ENCODE results near the gene ZCCHC14.
A peak's percentile ranks its signal among the peaks of the same experiment; 100 is the strongest.
"Not testable (repeated sequence)": the region's sequence is repeated elsewhere in the genome, so short reads cannot be mapped to it uniquely, and the experiment has no call there.

Gene ZCCHC14

DNA sequence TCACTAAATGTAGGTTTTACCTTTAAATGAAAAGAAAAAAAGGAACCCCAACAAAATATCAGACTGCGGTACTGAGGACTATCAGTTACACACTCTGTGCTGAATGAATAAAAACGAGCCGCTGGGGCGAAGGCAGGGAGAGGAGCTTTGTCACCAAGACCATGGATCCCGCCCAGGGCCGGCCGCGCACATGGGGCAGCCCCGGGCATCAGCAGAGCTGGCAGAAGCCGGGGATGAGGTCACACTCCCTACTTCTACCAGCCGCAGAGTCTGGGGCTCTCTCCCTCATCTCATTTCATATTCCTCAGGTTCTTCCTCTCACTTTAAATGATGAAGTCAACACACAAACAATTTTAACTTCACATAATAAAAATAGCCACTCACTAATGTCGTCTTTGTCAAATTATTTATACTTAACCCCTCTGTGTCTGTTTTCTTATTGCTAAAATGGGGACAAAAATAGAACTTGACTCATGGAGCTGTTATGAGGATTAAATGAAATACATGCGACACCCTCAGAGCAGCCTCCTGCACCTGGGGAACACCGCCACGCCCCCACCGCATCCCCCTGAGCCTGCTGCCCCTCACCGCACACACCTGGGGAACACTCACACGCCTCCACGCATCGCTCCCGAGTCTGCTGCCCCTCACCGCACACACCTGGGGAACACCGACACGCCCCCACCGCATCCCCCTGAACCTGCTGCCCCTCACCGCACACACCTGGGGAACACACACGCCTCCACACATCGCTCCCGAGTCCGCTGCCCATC lies 15.4 kb downstream of the ZCCHC14 start:
- DNase-seq (ENCODE audit: low read depth) = not testable (repeated sequence)

DNA sequence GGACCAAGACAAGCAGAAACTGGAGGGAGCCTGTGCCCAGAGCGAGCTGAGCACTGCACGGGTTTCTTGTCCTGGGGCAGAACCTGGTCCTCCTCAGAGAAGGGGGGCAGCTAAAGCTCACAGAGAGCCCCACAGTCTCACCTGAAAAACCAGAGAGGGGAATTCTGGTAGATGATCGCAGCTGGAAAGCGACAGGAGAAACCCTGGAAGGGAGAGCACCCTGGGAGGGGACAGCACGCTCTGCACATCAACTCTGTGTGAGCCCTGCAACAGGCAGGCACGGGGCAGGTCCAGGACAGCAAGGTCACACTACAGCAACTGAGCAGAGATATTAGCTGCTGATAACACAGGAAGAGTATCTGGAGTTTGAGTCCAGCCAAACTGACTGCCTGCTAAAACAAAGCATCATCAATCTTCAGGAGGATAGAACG lies 18.2 kb downstream of the ZCCHC14 start:
- no peak for DNase-seq (ENCODE audit: low read depth)

DNA sequence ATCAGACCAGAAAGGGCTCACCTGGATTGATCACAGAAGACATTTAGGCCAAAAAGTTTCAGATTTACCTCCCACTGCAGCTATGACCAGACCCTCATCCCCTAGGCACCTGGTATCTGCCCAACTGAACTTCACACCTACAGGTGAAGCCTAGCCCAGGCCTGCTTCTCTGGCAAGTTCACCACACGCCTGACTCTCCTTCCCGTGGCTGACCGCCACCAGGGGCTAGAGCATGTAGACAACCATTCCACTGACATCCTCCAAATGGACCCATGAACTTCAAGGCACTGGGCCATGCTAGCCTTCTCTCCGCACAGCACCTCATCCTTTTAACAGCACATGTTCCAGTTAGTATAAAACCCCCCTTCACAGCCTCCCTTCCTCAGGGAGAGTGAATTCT lies 18.8 kb downstream of the ZCCHC14 start:
- no peak for DNase-seq (ENCODE audit: low read depth)

DNA sequence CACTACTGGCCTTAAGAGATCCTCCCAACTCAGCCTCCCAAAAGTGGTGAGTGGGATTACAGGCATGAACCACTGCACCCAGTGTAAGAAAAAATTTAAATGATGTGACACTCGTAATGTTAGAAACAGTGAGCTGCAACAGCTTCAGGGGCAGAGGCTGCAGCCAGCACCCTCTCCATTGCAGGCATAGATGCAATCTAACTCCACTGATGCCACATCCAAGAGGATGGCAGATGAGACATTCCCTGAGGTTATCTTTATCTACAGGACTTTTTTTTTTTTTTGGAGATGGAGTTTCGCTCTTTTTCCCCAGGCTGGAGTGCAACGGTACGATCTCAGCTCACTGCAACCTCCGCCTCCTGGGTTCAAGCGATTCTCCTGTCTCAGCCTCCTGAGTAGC lies 19.9 kb downstream of the ZCCHC14 start:
- DNase-seq (ENCODE audit: low read depth) = no peak

DNA sequence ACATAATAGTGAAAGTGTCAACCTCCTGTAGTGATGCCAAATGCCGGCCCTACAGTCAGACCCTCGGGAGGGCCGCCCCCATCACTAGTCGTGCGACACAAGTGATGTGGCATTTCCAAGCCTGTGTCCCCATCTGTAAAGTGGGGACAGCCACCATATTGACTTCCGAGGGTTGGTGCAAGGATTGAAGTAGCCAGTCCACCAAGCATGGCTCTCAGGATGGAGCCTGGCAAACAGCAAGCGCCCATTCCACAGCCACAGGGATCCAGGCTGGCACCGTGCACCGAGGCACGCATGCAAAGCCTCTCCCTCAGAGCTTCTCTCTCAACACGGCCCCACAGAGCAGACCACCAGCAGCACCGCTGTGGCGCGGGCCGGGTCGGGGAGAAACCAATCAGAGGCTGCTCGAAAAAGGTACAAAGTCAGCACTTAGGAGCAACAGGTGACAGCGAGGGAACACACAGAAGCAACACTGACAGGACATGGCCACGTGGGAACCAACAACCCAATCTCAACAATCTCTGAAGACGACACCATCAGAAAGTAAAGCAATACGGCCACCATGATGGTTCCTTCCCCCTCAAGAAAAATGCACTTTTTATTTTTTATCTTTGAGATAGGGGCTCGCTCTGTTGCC lies 20.6 kb downstream of the ZCCHC14 start:
- no peak for DNase-seq (ENCODE audit: low read depth)

DNA sequence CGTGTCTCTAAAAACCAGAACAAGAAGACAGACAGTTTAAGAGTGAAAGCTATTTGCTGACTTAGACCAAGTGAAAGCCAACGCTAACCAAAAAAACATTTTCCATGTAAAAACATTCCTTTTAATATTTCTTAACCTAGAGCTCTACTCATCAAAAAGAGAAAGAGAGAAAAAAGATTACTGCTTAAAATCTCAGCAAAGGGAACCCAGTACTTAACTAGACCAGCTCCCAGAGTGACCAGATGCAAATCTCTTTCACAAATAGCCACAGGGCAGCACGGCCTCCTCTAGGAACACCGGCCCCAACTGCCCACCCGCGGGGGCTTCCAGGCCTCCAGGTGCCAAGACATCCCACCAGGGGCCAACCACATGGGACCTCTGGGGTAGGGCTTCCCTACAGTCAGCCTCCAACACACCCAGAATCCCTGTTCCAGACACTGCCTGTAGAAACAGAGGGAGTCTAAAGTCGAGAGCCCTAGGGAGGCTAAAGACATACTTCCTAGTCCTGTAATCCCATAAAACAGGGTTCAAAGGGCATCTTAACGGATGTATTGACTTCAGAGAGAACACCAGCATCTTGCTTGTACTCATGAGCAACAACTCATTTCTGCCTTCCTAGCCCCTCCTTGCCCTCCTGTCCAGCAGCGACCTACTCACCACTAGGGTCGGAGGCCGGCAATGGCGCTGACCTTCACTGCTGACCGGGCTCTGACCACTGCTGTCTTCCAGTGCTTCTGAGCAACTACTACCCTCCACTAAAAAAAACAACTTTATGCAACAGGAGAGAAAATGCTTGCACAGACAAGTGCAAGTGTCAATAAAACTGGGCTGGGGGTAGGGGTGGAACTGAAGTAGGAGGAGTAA lies 21.3 kb downstream of the ZCCHC14 start:
- no peak for DNase-seq (ENCODE audit: low read depth)

DNA sequence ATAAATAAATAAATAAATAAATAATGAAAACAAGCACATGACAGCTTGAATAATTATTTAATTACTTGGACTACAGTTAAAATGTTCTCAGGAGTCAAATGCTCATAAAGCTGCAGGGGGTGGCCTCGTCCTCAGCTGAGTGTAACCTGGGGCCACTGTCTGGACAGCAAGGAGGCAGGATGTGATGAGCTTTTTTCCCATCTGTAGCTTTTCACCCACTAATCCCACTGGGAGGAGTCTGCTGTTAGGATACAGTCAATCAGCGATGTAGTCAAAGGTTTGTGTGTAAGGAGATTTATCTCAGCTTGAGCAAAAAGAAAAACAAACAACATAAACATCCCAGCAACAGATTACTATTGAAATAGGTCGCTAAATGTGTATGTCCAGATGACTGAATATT lies 22.5 kb downstream of the ZCCHC14 start:
- DNase-seq (ENCODE audit: low read depth) = peak; percentile 67

DNA sequence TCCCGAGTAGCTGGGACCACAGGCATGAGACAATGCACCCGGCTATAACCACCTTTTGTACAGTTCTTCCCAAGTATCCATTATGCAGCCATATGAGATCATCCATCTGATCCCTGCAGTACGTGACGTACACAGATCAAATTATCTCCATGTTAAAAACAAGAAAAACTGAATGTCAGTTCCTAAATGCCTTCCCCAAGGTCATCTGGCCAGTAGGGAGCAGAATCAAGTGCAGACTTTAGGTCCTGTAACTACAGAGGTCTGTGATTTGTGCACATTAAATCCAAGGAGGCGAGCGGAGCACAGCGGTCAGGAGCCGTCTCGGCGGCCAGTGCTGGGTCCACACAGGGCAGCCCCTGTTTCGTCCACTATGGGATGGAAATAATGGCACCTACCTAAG lies 23.7 kb downstream of the ZCCHC14 start:
- no peak for DNase-seq (ENCODE audit: low read depth)

DNA sequence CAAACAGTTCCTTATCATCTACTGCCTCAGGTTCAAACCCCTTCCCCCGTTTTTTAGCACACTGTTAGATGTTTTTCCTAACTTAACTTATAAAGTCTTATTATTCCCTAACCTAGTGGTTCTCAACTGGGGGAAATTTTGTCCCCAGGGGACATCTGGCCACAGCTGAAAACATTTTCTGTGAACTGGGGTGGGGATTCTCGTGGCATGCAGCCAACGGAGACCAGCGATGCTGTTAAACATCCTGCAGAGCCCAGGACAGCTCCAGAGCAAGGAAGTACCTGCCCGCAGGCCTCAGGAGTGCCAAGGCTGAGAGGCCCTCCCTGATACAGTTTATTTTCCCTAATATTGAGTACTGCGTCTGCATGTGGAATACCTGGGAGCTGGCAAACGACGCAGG lies 24.3 kb downstream of the ZCCHC14 start:
- no peak for DNase-seq (ENCODE audit: low read depth)

DNA sequence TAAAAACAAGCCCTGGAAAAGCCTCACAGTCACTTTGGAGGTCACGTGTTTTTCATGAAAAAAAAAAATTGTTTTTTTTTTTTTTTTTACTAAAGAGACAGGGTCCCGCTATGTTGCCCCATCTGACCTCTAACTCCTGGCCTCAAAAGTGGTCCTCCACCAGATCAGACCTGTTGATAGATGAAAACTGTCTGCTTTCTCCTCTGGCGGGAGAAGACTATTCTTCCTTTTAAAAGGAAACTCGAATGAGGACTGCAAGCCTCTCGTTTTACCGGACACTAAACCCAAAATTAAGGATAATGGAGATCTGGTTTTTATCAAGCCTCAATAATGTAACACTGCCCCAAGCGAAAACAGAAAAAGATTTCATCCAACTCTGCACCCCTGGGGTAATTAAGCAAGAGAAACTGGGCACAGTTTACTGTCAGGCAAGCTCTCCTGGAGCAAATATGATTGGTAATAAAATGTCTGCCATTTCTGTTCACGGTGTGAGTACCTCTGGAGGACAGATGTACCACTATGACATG lies 25.8 kb downstream of the ZCCHC14 start:
- no peak for DNase-seq (ENCODE audit: low read depth)

DNA sequence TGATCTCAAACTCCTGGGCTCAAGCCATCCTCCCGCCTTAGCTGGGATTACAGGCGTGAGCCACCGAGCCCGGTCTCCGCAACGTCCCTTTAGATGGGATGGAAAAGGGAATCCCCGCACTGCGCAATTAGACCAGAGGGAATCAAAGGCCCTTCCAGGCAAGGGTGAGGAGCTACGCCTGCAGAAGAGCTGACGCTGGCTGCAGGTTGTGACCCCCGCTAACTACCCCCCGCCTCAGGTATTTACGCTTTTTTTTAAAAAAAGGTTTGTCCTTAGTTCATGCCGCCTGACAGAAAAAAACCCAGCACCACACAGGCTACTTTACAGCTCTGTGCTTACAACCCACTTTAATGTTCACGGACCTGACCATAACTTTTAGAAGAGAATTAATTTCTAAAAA lies 26.9 kb downstream of the ZCCHC14 start:
- DNase-seq (ENCODE audit: low read depth) = no peak

DNA sequence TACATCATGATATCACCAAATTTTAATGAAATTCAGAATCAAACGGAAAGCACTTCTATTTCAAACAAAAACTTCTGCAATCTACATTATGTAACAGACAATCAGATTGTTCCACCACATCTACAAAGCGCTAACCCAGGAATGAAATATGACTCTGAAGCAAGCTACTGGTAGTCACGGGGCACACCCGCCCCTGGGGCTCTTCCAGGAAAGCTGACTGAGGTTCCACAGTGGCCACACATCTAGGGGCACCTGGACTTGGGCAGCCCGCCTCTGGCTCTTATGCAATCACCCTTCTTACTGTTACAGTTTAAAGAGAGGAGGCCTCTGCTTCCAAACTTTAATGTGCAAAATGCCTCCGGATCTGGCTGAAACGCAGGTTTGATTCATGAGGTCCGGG lies 27.5 kb downstream of the ZCCHC14 start:
- peak; percentile 88 for DNase-seq (ENCODE audit: low read depth)

DNA sequence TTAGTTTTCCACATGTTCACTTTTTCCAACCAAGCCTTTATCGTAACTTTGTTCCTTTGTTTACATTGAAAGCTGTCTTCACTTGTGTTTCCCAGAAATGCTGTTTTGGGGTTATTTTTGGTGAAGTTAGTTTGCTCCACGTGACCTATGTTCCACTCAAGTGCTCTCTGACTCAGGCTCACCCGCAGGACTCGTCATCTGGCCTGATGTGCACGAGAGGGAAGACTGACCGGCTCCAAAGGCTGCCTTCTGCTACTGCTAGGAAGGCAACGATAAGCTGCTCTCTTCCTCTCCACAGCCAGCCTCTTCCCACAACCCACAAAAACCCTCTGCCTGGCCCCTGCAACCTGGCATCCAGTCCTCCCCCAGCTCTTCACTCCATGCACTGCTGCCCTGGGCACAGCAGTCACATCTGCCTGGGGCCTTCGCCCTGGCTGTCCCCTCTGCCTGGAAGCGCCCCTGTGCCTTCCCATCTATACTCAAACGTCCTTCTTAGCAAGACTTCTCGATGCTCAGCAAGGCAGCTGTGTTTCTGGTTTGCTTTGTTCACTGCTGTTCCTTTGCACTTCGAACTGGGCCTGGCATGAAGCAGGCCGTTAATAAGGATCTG lies 28.0 kb downstream of the ZCCHC14 start:
- DNase-seq (ENCODE audit: low read depth) = peak; percentile 94

DNA sequence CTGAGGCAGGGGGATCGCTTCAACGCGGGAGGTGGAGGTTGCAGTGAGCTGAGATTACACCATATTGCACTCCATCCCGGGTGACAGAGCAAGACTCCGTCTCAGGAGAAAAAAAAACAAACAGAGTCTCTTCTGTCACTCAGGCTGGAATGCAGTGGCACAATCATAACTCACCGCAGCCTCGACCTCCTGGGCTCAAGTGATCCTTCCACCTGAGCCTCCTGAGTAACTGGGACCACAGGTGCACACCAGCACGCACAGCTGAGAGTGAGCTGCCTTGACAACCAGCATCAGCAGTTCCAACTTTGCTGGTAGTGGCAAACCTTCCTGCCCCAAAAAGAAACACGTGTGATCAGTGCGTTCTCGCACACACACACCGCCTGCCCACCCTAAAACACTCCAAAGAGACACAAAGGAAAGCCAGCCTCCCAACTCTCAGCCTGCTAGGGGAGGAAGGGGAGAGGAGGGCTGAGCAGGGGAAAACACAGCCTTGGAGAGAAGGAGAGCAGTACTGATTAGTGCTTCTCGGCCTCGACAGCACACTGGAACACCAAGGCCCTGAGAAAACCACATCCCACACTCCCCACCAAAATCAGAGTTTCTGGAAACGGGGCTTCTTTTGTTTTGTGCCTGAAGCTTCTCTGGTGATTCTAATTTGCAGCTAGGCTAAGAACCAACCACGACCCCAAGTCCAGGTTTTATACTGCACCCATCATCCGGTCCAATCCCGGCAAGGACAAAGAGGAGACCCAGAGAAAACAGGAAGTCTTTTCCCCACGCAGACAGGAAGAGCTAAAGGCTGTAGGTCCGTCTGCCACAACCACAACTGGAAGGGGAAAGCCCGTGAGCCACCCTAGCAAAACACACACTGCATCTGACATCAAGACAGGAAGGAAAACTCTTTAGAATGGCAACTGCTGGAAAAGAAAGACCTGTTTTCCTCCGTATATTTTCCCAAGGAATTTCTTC lies 28.8 kb downstream of the ZCCHC14 start:
- DNase-seq (ENCODE audit: low read depth) = peak; percentile 77

DNA sequence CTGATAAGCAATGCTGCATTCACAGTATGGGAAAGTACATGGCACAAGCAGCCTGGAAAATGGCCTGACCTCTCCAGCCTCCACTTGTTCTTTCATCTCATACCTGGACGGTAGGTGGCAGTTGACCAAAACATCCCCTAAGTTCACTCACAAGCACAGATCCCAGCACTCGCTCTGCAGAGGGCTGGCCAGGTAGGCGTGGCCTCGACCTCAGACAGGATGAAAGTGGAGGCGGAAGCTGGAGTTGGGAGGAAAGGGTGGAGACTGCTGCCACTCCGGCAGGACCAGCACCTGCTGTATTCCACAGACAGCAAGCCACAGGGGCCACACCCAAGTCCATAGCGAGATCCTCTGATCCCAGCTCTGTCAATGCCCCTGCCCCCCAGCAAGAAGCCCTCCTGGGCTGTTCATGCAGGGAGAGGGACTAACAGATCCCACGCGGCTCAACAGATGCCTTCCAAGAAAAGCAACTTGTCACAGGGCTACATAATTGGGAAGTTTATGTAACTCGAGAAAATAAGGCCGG lies 31.3 kb downstream of the ZCCHC14 start:
- DNase-seq (ENCODE audit: low read depth) = peak; percentile 65

DNA sequence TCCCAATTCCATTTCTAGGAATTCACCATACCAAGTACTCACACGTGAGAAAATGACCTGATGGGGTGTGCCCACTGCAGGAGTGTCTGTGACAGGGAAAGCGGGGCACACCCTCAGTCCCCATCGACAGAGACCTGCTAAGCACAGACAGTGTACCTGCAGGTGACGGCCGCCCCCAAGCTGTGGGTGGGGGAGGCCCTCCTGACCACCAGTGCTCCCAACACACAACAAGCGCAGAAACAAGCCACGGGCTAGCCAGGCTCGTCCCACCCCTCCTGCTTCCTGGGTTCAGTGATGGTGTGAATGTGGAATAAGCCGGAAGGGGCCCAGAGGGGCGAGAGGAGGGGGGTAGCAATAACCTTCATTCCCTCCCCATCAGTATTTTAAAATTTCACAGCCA lies 31.9 kb downstream of the ZCCHC14 start:
- no peak for DNase-seq (ENCODE audit: low read depth)

DNA sequence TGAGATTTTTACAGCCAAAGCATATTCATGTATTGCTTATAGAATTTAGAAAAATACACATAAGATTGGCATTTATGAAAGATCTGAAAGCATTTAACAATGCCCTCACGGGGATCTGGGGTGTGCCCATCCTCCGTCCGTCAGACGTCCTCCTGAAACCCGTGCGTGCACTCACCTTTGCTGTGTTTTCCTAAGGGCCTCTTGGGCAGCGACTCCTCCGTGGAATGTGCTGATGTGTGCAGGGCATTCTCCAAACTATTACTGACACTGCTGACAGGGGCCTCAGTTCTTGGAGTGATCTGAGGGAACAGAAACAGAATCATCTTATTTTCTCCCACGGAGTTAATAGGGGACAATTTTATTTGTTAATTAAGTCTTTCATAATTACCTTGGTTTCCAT lies 33.0 kb downstream of the ZCCHC14 start:
- DNase-seq (ENCODE audit: low read depth) = no peak

DNA sequence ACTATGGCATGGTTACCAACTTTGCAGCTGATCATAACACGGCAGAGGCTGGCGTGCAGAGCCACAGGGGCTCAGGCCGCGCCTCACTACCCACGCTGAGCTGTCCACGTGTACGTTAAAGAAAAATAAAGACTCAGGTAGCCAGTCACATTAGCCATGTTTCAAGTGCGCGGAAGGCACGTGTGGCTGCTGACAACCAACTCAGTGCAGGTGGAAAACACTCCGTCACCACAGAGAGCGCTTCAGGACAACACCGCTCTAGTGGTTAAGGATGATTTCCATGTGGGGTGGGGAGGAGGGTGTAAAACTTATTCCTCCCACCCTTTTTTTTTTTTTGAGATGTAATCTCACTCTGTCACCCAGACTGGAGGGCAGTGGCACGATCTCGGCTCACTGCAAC lies 33.8 kb downstream of the ZCCHC14 start:
- DNase-seq (ENCODE audit: low read depth) = no peak

DNA sequence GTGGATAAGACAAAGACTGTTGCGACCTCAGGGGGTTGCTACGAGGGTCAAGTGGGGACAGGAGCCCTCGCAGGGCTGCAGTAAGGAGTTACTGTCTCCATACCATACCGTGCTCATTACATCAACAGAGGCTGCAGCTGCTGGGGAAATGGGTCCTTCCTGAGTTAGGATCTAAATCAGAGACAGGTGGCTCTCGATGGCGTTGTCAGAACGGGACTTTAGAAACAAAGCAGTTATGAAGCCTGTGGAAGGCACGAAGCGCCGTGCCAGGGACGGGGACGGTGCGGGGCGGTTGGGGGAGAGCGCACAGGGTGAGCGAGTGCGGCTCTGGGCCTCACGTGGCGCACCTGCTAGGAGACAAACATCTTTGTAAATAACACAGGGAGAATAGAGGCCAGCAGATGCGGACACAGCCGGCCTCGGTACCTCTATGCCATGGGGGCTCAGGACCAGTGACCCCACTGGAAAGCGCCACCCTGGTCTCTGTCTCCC lies 34.4 kb downstream of the ZCCHC14 start:
- DNase-seq (ENCODE audit: low read depth) = no peak

DNA sequence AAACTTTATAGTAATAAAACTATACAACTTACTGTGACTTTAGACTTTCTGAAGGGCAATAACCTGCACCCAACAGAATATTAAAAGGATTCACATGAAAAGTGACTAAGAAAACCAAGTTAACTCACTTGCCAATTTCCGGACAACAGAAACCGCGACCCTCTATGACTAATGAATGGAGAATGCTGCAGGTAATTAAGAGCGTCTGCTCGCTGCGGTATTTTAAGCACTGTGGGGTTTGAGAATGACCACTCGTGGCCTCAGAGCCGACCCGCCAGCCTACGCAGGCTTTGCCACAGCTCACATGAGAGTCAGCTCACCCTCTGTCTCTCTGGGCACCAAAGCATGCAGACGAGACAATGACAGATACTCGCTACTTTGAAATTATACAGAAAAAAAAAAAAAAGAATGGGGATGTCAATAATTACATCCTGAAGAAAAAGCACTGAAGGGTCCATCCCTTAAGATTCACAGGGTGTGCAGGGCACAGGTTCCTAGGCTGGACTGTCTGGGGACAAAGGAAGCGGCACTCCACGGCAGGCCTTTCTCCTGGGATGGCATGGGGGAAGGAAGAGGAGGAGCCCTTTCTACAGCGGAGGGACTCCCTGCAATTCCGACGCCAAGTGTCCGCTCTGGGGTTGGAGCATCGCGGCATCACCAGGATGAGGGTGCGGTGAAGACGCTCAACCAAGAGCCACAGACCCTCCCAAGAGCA lies 35.0 kb downstream of the ZCCHC14 start:
- DNase-seq (ENCODE audit: low read depth) = peak; percentile 96

Measured in amniotic epithelial cell (primary cell).